Measurements from ENCODE around the gene ADORA2A.

The ADORA2A gene

DNA sequence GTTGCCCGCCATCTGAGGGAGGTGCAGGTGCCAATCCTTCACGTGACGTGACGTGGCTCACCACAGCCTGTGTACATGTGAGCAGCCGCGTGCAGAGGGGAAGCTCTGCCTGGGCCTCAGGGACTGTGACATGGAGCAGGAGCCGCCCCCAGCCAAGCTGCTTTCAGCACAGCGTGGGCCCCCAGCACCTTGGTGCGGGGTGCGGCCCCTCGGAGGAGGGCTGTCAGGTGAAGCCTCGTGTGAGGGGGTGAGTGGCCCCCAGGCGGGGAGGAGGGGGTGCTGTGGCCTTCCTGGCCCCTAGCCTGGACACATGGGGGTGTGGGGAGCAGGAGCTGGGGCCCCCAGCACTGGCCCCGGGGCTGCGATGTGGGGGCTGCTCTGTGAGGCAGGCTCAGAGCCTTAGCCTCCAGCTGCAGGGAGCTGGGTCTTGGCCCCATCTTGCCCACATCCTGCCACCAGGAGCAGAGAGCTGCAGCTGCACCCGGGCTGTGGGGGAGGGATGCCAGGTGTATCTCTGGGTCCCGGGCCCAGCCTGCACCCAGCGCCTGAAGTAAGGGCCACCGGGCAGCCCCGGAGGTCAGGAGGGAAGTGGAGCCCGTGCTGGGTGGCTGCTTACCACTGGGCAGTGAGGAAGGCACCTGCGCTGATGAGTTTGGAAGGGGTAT, at the start of gene ADORA2A:
TSS of gene ADORA2A (plus strand) at position 100 of the 665 bp plus-strand sequence. CDS start 5,806 bp downstream, outside the sequence.
- peak; percentile 79 for DNase-seq

DNA sequence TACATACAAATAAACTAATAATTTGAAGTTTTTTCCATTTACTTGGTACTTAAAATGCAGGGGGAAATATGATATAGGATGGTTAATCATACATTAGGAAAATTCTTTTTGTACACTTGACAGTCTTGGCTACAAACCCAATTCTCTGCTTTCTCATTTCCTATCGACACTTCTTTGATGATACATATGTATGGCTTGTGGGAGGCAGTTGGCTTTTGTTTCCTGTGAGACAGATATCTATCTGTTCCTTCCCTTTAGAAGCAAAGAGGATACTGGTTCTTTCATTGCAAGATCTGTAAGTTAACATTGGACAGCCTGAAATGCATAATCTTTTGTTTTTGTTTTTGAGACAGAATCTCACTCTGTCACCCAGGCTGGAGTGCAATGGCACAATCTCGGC, 47.9 kb upstream of the ADORA2A start:
- DNase-seq = no peak

DNA sequence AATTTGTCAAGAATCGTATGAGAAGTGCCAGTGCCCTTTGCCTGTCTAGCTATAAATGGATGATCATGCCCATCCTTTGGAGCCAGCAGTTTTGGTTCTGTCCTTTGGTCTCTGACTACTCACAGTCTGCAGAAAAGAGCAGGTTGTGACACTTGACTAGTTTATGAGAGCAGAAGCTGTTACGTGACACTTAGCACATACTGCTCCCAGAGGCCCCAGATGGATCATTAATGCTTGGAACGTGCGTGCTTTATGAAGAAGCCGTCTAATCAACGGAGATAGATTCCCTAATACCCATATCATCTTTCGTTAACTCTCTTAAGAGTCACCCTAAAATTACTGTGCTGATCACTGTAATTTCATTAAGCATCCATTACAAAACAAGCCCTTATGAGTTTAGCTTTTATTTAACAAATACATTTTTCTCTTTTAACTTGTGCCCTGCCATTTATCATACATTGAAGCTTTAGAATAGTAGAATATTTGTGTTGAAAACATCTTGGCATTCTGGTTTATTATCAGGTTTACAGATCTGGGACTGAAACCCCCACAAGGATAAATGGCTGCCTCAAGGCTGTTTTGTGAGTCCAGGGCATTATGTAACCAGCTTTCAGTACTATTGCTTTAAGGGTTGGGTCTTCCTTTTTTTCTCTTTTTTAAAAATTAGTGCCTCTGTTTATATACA, 47.0 kb upstream of the ADORA2A start:
- DNase-seq = no peak

DNA sequence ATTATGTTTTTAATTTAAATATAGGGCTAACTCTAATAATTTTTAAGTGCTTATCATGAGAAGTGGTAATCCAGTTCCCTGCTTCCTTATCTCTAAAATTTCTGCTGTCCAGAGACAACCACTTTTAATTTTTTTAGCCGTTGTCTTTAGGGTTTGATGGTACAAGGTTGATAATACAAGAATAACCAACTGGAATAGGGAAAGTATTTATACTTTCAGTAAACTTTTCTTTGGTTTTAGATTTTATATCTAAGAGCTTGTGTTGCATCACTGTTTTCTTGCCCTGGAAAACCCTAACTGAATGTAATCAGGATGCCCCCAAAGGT, 46.5 kb upstream of the ADORA2A start:
- no peak for DNase-seq

DNA sequence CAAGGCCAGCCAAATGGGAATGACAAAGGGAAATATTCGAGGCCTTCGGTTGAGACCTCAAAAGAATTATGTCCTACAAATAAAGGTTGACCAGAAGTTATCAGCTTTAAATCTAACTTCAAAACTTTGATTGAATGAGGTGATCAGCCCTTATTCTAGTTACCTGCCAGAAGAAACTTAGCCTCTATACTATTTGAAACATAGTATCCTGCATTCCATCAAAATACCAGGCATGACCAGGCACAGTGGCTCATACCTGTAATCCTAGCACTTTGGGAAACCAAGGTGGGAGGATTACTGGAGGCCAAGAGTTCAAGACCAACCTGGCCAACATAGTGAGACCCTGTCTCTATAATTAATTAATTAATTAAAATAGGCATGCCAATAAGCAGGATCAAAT, 44.3 kb upstream of the ADORA2A start:
- no peak for DNase-seq

DNA sequence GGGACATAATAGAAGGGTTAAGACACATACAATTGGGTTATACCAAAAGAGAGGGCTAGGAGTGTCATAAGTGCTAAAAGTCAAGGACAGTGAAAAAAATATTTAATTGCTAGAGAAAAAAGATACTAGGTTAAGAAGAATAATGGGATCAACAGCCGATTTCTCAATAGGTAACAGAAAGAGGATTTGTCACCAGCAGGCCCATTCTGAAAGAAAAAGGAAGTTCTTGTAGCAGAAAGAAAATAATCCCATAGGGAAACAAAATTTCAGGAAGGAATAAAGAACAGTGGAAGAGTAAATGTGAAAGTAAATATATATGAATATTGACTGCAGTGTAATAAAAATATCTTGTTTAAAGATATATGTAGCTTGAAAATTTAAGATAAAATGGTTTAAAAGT, 43.3 kb upstream of the ADORA2A start:
- no peak for DNase-seq

DNA sequence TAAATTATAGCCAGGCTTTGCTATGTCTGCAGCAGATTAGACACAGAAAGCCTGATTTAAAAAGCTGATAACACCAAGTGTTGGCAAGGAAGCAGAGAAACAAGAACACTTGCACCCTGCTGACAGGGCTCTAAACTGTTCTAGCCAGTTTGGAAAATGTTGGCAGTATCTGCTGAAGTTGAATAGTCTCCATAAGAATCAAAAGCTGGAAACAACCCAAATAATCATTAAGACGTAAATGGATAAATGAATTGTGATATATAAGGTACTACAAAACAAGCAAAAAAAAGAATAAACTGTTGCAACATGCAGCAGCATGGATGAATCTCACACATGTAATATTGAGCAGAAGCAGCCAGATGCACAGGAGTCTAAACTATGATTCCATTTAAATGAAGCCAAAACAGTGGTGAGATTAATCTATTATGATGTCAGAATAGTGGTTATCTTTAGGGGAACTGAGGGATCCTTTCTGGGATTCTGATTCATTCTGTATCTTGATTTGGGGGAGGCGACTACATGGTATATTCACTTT, 40.4 kb upstream of the ADORA2A start:
- no peak for DNase-seq

DNA sequence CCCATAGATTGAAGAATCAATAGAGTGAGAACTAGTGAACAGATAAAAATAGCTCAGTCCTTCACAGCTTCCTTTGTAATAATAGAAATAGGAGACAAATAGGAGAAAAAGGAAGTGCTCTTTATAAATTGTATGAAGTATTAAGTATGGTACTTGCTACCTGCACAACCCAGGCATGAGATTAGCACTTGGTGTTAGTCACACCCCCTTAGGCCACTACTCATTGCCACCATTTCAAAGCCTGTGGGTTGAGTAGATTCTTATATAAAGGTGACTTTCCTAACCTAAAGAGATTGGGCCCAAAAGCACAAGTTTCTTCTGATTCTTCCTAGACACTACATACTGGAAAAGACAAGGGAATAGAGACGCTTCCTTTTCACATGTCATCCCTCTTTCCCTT, 37.7 kb upstream of the ADORA2A start:
- no peak for DNase-seq

DNA sequence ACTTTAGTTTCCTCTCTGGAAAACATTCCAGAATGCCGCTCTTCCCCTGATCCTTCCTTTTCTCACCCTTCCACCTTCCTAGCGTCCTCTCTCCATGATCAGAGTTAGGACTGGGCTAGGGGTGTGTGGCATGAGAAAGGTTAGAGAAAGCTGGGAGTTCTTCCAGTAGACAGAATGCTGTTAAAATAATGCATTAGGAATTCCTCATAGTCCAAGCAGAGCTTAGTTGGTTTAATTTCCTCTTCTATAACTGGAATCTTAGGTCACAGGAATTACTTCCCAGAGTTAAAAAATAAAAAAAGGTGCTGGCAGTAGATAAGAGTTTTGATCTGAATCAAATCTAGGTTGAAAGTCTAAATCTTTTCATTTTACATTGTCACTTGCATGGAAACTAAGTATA, 37.2 kb upstream of the ADORA2A start:
- no peak for DNase-seq

DNA sequence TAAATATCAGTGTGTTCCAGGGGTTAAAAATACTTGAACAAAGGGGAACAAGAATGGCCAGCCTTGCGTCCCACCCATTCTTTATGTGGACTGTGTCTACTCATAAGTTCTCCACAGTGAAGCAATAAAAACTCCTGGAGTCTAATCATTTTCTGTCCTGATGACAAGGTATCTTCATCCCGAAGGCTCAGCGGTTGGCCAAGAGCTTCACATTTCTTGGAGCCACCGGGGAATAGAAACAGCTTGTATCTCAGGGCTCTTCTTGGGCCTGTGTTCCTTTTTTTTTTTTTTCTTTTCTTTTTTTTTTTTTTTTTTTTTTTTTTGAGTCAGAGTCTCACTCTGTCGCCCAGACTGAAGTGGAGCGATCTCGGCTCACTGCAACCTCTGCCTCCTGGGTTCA, 36.8 kb upstream of the ADORA2A start:
- DNase-seq = no peak

DNA sequence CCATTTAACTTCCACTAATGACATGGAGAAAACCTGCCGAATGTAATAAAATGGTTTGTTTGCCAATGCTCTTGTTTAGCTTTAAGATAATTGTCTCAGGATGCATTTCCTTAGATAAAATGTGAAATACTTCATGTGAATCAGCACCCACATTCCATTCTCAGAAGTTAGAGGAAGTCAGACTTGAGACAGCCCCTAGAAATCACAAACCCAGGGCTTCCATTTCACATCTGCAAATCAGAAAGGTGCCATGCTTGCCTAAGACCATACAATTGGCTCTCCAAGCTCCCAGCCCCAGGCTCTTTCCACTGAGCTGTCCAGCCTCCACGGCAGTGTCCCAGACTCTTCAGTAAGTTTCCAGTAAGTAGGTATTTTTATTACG, 35.6 kb upstream of the ADORA2A start:
- DNase-seq = no peak

DNA sequence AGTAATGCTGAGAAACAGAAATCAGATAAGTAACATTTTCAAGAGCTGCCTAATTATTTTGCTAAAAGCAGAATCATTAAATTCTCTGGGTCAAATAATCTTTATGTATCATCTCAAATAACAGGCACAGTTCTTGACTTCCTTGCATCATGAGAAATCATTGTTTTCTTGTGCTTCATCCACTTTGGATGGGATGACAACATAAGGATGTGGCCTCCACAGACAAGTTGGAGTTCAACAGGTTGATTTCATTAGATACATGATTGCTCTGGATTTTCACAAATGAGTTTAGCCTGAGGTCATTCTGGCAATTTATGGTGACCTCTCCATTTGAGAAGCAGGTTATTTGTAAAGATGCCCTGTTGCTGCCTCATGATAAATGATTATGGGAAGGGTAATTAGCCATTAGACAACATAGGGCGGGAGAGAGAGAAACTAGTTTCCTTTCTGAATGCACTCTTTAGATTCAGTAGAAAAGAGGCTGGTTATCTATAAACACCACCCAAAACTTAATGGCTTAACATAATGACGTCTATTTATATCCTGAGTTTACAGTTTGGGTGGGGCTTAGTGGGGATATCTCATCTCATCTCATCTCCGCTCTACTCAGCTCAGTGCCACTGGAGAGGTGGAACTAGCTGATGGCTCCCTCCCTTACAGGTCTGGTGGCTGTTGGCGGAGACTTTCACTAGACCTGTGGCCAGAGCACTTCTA, 35.0 kb upstream of the ADORA2A start:
- DNase-seq = no peak

DNA sequence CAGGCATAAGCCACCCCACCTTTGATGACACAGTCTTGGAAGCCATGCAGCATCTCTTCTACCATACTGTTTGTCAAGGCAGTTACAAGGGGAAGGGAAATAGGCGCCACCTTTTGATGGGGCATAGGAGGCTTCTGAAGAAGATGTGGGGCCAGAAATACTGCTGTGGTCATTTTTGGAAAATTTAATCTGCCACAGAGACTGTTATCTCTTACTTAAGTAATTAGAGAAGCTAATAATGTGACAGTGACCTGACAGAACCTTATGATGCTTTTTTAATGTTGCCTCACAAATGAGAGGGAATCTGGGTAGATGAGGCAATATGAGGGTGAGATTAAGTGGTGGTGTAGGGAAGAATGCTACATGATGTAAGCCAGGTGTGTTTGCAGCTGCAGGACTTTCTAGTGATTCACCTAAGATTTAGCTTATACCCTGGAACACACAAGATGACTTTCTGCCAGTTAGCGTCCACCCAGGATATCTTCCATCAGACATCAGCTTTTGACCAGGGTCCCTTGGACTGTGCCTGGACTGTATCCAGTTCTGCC, 34.3 kb upstream of the ADORA2A start:
- DNase-seq = no peak

DNA sequence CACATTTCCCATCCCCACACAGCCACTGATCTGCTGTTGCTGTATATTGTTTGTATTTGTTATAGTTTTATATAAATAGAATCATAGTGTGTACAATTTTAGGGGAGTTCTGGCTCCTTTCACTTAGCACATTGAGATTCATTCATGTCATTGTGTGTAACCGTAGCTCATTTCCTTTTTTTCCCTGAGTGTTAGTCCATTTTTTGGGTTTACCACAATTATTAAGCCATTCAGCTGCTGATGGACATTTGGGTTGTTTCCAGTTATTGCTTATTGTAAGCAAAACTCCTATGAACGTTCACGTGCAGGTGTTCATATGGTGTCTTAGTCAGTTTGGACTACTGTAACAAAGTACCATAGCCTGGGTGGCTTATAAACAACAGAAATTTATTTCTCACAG, 33.6 kb upstream of the ADORA2A start:
- DNase-seq = no peak

DNA sequence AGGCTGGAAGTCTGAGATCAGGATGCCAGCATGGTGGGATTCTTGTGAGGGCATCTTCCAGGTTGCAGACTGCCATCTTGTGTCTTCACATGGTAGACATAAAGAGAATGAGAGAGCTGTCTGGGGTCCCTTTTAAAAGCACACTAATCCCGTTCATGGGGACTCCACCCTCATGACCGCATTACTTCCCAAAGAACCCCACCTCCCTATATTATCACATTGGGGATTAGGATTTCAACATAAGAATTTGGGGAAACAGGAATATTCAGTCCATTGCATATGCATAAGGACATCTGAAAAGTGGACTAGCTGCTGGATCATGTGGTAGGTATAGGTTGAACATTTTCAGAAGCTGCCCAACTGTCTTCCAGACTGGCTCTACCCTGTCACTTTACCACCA, 33.1 kb upstream of the ADORA2A start:
- no peak for DNase-seq

DNA sequence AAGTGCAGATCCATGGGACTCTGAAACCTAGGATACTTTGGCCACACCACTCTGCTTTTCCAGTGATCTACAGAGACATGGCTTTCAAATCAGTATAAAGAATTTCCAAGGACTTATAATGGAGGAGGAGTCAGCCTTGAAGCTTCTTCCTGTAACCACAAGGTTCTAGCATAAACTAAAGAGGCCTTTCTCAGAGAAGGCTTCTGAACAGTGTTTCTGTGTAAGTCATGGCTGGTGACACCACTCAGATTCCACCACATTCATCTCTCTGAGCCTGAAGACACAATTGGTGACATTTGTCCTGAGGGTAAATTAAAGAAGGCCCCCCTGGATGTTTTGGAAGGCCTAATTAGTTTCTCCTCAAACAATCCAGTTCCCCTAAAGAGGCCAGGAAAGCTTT, 29.0 kb upstream of the ADORA2A start:
- DNase-seq = no peak

DNA sequence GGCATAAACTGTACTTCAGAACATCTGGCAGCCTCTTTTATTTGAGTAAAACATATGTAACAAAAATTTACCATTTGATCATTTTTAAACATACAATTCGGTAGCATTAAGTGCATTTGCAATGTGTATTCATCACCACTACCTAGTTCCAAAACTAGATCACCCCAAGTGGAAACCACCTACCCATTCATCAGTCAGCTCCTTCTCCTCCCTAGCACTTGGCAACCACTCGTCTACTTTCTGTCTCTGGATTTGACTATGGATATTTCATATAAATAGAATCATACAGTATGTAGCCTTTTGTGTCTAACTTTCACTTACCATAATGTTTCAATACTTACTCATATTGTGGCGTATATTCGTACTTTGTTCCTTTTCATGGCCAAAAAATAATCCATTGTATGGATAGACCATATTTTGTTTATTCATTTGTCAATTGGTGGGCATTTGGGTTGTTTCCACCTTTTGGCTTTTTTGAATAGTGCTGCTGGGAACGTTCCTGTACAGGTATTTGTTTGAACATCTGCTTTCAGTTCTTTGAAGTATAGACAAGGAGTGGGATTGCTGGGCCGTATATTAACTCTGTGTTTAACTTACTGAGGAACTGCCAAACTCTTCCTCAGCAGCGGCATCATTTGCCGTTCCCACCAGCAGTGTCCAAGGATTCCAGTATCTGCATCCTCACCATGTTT, 27.2 kb upstream of the ADORA2A start:
- no peak for DNase-seq

DNA sequence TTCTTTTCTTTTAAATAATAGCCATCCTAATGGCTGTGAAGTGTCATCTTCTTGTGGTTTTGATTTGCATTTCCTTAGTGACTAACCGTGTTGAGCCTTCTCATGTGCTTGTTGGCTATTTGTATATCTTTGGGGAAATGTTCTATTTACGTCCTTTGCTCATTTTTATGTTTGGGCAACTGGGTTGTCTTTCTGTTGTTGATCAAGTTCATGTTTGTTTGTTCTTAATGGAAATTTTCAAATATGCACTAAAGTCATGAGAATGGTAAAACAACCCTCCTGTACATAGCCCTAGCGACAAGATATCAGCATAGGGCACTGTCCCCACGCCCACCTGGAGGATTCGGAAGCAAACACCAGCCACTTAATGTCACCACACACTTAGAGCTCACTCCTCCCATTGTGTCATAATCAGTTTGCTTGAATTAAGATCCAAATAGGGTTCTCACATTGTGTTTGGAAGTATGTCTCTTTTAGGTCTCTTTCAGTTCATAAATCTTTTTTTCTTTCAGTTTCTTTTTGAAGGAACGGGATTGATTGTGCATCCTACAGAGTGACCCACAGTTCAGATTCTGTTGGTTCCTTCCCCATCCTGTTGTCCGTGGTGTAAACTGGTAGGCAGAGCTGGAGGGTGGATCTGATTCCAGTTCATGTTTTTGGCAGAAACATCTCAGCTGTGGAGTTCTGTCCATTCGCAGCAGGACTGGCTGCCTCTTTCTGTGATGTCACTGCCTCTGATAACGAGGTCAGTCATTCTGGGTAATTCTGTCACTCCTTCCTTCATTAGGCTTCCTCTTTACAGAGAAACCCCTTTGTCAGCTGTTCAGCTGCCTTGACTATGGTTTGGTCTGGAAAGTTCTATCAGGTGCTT, 26.4 kb upstream of the ADORA2A start:
- no peak for DNase-seq

DNA sequence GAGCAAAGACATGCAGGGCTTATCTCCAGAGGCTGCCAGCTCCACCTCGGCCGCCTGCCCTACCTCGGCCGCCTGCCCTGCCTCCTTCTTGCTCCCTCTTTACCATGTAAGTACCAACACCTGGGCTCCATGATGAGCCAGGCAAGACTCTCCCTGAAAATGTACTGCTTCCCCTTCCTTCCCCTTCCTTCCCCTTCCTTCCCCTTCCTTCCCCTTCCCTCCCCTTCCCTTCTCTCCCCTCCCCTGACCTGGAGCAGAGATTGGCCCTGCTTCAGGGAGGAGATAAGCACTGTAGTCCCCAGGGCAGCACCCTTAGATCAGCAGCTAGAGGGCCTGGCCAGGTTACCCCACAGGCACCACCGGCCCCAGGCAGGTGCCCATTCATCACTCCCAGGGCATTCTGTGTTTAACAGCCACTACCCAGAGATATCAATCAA, 25.4 kb upstream of the ADORA2A start:
- DNase-seq = no peak

DNA sequence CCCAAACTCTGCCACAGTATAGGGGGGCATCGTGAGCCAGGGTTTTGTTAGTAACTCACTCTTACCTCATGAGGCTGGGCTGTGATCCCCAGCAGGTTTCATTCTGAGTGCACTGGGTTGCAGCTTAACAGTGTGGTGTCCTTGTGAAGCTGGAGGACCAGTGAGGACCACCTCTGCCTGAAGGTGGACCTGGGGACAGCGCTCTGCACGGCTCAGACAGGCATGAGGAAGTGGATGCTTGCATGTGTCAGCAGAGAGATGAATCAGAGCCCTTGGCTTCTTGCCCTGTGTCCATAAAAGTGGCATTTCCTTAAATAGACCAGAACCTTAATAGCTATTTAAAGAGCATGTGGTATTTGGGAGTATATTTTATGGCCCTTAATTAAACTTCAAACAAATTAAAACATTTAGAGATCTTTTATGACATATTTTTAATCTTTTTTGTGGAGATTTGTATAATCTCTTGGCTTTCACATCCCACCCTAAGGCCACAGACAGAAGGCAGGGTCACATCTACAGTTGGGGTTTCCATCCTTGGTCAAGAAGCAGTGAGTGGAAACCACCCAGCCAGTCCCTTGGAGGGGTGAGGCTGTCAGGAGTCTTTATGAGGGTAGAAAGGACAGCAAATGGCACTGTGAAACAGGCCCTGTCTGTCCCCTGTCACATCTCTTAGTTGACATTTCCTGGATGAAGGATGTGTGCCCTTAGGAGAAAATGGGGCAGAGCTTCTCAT, 24.8 kb upstream of the ADORA2A start:
- no peak for DNase-seq

DNA sequence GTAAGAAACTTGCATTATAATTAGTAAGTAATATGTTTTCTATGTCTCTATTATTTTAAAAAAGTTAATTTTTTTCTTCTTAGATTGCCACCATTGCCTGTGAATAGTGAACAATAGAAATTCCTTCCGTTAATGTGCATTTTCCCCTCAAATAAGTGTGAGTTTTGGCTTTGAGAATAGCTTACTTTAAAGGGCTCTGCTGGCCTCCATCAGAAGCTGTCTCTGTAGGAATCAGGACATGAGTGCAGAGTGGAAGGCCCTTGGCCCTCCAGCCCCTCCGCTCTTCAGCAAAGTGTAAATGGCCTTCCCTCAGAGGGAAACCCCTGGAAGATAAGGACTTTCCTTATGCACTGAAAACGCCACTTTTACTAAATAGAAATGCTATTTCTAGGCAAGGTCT, 24.1 kb upstream of the ADORA2A start:
- no peak for DNase-seq

Data from activated CD4-positive, alpha-beta T cell treated with anti-CD3 and anti-CD28 coated beads for 1 hour (primary cell).